GM19463 (cell line): ENCODE measurements around the gene CAMKMT.

Experiments used
- ATAC-seq: cut with Tn5 transposase; IDR thresholded peaks from one replicate; pipeline ENCODE4 v1.9.1; 2021; ENCODE audit warnings: mild to moderate bottlenecking, moderate library complexity; ENCODE audit not compliant: unreplicated experiment

The CAMKMT gene

GRCh38 chr2:44638649-44639048 is 276.9 kb downstream of the CAMKMT start:
- no peak for ATAC-seq

GRCh38 chr2:44639399-44639798 is 277.7 kb downstream of the CAMKMT start:
- ATAC-seq: no peak

- ATAC-seq: no peak
These were observed 280.5 kb downstream of the CAMKMT start for GRCh38 chr2:44642123-44642857.

- ATAC-seq: no peak
These were observed 284.2 kb downstream of the CAMKMT start for GRCh38 chr2:44645937-44646336.

GRCh38 chr2:44649381-44649780 is 287.6 kb downstream of the CAMKMT start:
- ATAC-seq: no peak

- ATAC-seq: no peak
These were observed 289.0 kb downstream of the CAMKMT start for GRCh38 chr2:44650796-44651195.

GRCh38 chr2:44651974-44652373 is 290.2 kb downstream of the CAMKMT start:
- no peak for ATAC-seq

GRCh38 chr2:44652701-44653100 is 291.0 kb downstream of the CAMKMT start:
- ATAC-seq: no peak

- ATAC-seq: no peak
These were observed 293.7 kb downstream of the CAMKMT start for GRCh38 chr2:44655401-44655864.

- no peak for ATAC-seq
These were observed 294.7 kb downstream of the CAMKMT start for GRCh38 chr2:44656460-44656859.

GRCh38 chr2:44663471-44664073 is 301.8 kb downstream of the CAMKMT start:
- ATAC-seq: no peak

GRCh38 chr2:44668336-44668735 is 306.6 kb downstream of the CAMKMT start:
- ATAC-seq: no peak

- no peak for ATAC-seq
These were observed 309.5 kb downstream of the CAMKMT start for GRCh38 chr2:44671276-44671675.

GRCh38 chr2:44671916-44672315 is 310.2 kb downstream of the CAMKMT start:
- no peak for ATAC-seq

GRCh38 chr2:44672431-44672830 is 310.7 kb downstream of the CAMKMT start:
- no peak for ATAC-seq

GRCh38 chr2:44674473-44675284 is 312.9 kb downstream of the CAMKMT start:
- ATAC-seq: no peak

GRCh38 chr2:44676379-44676778 is 314.6 kb downstream of the CAMKMT start:
- ATAC-seq: no peak

- ATAC-seq: no peak
These were observed 317.8 kb downstream of the CAMKMT start for GRCh38 chr2:44679584-44679983.

GRCh38 chr2:44679990-44680389 is 318.2 kb downstream of the CAMKMT start:
- ATAC-seq: no peak

- ATAC-seq: no peak
These were observed 318.8 kb downstream of the CAMKMT start for GRCh38 chr2:44680424-44680971.

- no peak for ATAC-seq
These were observed 319.3 kb downstream of the CAMKMT start for GRCh38 chr2:44680983-44681531.
